ENCODE measurements around the gene FICD. TPM values are rescaled to one million over a fixed set of nuclear protein-coding genes. Genes with fewer than 3 reads are reported as not detected.

FICD gene
- total and polyA plus RNA-seq, 9 of the 15 experiments (the other 6 are each of a cell fraction or from before 2014, with no cell fraction given), result 0.88 to 4.5 (median 1.9) TPM

GRCh38 chr12:108563804-108564151 is 48.7 kb downstream of the FICD start:
- peak overlapping the region; percentile 98 for H3K4me2 ChIP-seq (ENCODE audit: insufficient read depth, low read length)
- no peak for DNase-seq (ENCODE audit: extremely low read depth in 1 of 4, low spot score in 3 of 4)
- H3K27ac ChIP-seq (ENCODE audit: extremely low read depth, low read depth, low read length), result peak overlapping the region; percentile 85; the same call in 2 of the 3 replicates
- H3K4me1 ChIP-seq (replicated peaks in 1 of 2; ENCODE audit: control insufficient read depth in 2 of 2, insufficient read depth in 2 of 2, low read length in 2 of 2), result peaks cover 5 to 21% of the 10 kb centered on the region in 2 experiments
- intact Hi-C loops (cut with micrococcal nuclease), result loop anchor here (1.0 to 5.0 kb wide), 7 partner anchors 55 to 529 kb away; partner anchors contain the start of genes ALKBH2, CORO1C and SSH1
- ATAC-seq, result no peak
- no peak overlapping the region for H2AFZ ChIP-seq (ENCODE audit: low read depth, low read length)
- 0% methylated on average over 1 of the region's 1 CpG for WGBS (ENCODE audit: insufficient coverage, low coverage, missing lambda C conversion rate)
- no peaks in the 10 kb centered on the region for H3K27me3 ChIP-seq (ENCODE audit: control insufficient read depth in 2 of 2, insufficient read depth in 2 of 2, low read length in 2 of 2)
- H4K20me1 ChIP-seq (replicated peaks; ENCODE audit: control insufficient read depth, insufficient read depth, low read length), result peaks cover 6% of the 10 kb centered on the region; the same call in 1 of the 2 replicates
- H3K4me3 ChIP-seq, result peak overlapping the region; percentile 93; the same call in 1 of the 2 replicates
- ChIA-PET POLR2A (interaction anchor here (0.8 to 1.3 kb wide), 3 partner anchors 9 to 54 kb away, joined by 3 read pairs; no protein-coding TSS in a partner anchor), CTCF (ENCODE audit: low intra/inter-chr PET ratio) (interaction anchor here (1.0 to 3.1 kb wide), 4 partner anchors 55 to 530 kb away, joined by 3 to 30 read pairs (median 11); partner anchors contain the start of gene ALKBH2)
- no peaks in the 10 kb centered on the region for H3K9me1 ChIP-seq (ENCODE audit: control insufficient read depth, insufficient read depth, low read length)
- in situ Hi-C loops (cut with MboI), result loop anchor here (5.0 kb wide), 2 partner anchors 239 to 529 kb away; partner anchors contain the start of gene ALKBH2
- FAIRE-seq, result no peak
- H3K79me2 ChIP-seq (ENCODE audit: control insufficient read depth, insufficient read depth, low read length), result peaks cover 52% of the 10 kb centered on the region
- H3K9ac ChIP-seq (ENCODE audit: insufficient read depth in 1 of 2, low read depth in 2 of 2, low read length in 2 of 2), result peak overlapping the region in 1 of 2 experiments; percentile 90; a peak in 2 of 4 replicates
- peaks cover 55% of the 10 kb centered on the region for H3K36me3 ChIP-seq (ENCODE audit: control insufficient read depth, insufficient read depth, low read length)
- H3K9me3 ChIP-seq (replicated peaks; ENCODE audit: control insufficient read depth, insufficient read depth, low read depth, low read length), result no peaks in the 10 kb centered on the region
- BruUV-seq (replicated peaks), result no TSS peak
- no peak for TF ChIP-seq PATZ1 (CRISPR knock-in tag; IDR thresholded peaks at IDR 0.05; ENCODE audit: borderline replicate concordance)
- TF ChIP-seq ZNF592 (IDR thresholded peaks at IDR 0.05), result 0 out of 2 replicates have a peak, but pooled peaks have one; percentile 29
- no peak for TF ChIP-seq HMGXB4 (CRISPR knock-in tag; IDR thresholded peaks at IDR 0.05)
- no peak for TF ChIP-seq PKNOX1 (IDR thresholded peaks at IDR 0.05)
- TF ChIP-seq TRIM25 (IDR thresholded peaks at IDR 0.05; ENCODE audit: borderline replicate concordance), result no peak
- TF ChIP-seq MXI1 (IDR thresholded peaks at IDR 0.05; ENCODE audit: low read depth, low read length), result no peak
- TF ChIP-seq GATAD2A (IDR thresholded peaks at IDR 0.05), result no peak
- TF ChIP-seq MCM2 (IDR thresholded peaks at IDR 0.05; ENCODE audit: low read depth), result no peak
- no peak for TF ChIP-seq BCOR (IDR thresholded peaks at IDR 0.05)

All from K562 (cell line).